Liver (tissue), 3 donors: ENCODE data around the gene ABL2.

Experiments used
- MAX ChIP-seq: IDR thresholded peaks from 2 replicates; pipeline ENCODE4 v1.6.1; 2016; ENCODE audit warnings: antibody characterized with exemption
- RAD21 ChIP-seq, 2 donors: IDR thresholded peaks; 2 replicates each; pipeline ENCODE4 v1.6.1; 2016; ENCODE audit warnings: antibody characterized with exemption in 2 of 2, mild to moderate bottlenecking in 2 of 2
- RXRA ChIP-seq, 2 donors: IDR thresholded peaks; 2 replicates each; pipeline ENCODE4 v1.6.1; 2017 to 2018; ENCODE audit warnings: antibody characterized with exemption in 2 of 2, mild to moderate bottlenecking in 1 of 2
- SP1 ChIP-seq: IDR thresholded peaks from 2 replicates; pipeline ENCODE4 v1.6.1; 2018; ENCODE audit warnings: antibody characterized with exemption, mild to moderate bottlenecking
- YY1 ChIP-seq: IDR thresholded peaks from 2 replicates; pipeline ENCODE4 v1.6.1; 2016; ENCODE audit warnings: antibody characterized with exemption, mild to moderate bottlenecking
- TF ChIP-seq, protein P1 (sequence below): fragments of 150-350 bp; IDR thresholded peaks from 2 replicates; pipeline ENCODE4 v1.5.1; 2017; ENCODE audit warnings: improper control_type of control experiment, low read depth, low read length; ENCODE audit not compliant: missing input control
- donor health status: healthy.
- donor health status: healthy.

DNA sequence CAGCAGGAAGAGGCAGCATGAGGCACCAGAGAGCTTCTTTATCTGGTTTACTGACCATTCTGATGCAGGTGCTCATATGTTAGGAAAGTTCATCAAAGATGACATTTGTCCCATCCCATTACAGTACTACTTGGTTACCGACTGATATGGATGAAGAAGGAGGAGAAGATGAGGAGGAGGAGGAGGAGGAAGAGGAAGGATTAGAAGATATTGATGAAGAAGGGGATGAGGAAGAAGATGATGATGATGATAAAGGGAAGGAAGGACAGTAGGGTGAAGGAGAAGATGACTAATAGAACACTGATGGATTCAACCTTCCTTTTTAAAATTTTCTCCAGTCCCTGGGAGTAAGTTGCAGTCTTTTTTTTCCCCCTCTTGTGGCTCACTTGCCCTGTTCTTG is 45.1 kb downstream of the ABL2 start:
- TF ChIP-seq, protein P1, sequence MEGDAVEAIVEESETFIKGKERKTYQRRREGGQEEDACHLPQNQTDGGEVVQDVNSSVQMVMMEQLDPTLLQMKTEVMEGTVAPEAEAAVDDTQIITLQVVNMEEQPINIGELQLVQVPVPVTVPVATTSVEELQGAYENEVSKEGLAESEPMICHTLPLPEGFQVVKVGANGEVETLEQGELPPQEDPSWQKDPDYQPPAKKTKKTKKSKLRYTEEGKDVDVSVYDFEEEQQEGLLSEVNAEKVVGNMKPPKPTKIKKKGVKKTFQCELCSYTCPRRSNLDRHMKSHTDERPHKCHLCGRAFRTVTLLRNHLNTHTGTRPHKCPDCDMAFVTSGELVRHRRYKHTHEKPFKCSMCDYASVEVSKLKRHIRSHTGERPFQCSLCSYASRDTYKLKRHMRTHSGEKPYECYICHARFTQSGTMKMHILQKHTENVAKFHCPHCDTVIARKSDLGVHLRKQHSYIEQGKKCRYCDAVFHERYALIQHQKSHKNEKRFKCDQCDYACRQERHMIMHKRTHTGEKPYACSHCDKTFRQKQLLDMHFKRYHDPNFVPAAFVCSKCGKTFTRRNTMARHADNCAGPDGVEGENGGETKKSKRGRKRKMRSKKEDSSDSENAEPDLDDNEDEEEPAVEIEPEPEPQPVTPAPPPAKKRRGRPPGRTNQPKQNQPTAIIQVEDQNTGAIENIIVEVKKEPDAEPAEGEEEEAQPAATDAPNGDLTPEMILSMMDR = no peak
- TF ChIP-seq SP1 = no peak
- no peak for TF ChIP-seq RXRA (IDR thresholded peaks at IDR 0.05)
- no peak for TF ChIP-seq YY1
- TF ChIP-seq MAX = no peak
- no peak for TF ChIP-seq RAD21 (IDR thresholded peaks at IDR 0.05)
